HuH-7 (cell line): ENCODE data around the gene SOWAHB.
"Not testable (repeated sequence)": the region's sequence is repeated elsewhere in the genome, so short reads cannot be mapped to it uniquely, and the experiment has no call there.

Experiments
- DNase-seq: peaks from one replicate; pipeline ENCODE4 v3.0.0; 2011; ENCODE audit warnings: low spot score

Gene SOWAHB

DNA sequence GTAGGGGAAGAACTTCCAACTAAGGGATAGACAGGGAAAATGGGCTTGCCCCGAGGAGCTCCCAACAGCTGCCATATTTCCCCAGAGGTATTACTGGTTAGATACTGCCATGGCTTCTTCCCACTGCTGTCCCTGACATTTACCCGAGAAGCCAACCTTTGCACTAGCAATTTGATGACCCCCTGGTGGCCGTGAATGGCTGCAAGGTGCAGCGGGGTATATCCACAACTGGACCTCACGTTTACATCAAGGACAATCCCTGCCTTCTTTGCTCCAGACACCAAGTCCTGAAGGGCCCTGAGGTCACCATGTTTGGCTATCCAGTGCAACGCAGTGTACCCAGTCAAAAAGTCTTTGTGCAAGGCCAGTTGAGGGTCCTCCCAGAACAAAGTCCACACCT, 2.3 kb downstream of the SOWAHB start:
- DNase-seq: peak; percentile 37

DNA sequence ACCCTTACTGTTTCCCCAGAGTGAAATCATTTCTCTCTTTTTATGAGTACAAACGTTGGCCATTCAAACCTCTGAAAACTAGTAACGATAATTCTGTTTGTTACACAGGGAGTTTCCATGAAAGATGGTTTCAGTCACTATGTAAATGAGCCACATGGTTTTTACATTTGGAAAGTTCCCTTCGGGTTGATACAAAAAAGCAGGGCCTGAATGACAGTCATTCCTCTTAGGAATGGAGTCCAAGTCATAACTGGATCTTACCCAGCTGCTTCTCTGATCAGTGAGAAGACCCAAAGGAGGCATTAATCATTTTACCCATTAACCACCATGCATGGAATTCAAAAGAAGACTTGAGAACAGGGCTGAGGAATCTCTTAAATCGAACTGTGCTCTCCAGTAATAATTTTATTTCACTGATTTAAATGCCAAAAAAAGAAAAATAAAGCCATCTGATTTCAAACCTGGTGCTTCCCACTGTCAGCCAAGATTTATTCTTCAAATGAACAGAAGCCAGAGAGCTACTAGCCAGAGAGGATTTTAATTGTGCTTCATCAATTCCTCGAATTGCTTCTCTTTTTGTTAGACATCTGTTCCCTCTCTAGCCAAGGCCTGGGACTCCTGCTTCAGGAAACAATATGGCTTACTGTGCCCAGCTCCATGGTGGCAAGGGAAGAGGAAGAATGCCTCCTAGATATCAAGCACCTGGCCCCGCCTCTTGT, 3.2 kb downstream of the SOWAHB start:
- no peak for DNase-seq

DNA sequence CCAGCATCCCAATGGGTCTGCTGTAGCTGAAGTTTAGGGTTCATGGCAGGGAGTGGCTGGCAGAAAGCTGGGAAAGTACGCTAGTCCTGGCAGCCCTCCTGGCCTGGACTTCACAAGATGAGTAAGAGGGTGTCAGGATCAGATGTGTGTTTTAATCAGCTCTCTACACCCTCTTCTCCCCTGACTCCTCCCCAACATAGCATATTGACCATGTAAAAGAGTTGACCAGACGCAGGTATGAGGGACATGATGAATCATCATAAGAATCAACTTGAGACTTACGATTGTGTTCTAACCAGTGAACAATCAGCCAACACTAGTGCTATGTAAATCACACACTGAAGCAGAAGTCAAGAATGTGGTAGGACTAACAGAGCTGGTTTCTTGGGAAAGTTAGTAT, 5.3 kb downstream of the SOWAHB start:
- no peak for DNase-seq

DNA sequence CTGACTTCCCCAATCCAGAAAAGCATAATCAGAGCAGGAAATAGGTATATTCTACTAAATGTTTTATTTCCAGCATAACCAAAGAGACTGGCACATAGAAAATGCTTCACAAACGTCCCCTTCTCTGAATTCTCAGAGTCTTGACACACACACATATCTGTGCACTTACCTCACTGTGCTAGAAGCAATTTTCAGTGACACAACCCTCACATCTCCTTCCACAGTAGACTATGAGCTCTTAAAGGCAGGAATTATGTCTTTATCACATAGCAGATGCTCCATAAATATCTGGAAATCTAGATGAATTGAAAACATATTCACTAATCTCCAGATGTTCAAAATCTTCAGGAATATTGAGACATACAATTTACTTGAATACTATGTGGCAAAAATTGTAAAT, 5.9 kb downstream of the SOWAHB start:
- no peak for DNase-seq

DNA sequence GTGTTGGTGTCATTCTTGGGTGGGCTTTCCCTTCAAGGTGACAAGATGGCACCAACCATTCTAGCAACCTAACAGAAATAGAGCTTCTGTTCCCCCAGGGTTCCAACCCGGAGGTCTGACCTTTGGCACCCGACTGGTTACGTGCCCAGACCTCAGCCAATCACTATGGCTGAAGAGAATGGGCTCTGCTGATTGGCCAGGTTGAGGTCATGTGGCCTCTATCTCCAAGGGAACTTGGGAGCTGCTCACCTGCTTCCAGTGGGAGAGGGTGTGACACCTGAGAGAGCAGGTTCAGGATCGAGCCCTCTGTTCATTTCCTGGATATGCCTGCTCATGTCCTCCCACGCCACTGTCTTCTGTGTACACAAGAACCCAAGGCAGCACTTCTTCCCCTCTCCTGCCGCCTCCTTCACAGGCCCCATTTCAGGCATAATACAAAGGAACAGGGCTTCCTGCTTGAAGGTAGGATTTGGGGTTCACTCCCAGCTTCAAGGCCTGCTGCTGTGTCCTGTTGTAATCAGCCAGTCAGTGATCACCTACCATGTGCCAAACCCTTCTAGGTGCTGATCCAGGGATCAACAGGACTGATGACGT, 11.0 kb downstream of the SOWAHB start:
- DNase-seq: no peak

DNA sequence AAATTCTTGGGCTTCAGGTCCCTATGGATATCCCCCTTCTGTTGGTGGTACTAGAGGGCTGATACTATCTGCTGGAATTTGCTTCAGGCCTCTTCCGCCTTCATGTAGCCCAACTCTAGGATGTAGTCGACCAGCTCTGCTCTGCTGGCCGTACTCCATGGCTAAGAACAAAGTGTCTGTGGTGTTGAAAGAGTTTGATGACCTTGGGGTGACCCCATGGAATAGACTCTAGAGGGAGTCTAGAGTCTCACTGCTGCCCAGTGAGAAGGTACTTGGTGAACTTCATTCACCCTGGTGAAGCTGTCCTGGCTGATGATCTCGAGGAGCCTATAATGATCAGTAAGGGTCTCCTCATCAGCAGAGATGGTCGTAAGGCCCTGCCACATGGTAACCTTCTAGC, 11.7 kb downstream of the SOWAHB start:
- DNase-seq: no peak

DNA sequence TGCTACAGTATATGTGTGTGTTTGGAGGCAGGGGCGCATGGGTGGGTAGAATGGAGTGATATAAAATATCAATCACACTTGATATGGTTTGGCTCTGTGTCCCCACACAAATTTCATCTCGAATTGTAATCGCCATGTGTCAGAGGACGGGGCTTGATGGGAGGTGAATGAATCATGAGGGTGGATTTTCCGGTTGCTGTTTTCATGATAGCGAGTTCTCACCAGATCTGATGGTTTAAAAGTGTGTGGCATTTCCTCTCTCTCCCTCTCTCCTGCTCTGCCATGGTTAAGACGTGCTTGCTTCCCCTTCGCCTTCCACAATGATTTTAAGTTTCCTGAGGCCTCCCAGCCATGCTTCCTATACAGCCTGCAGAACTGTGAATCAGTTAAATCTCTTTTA, 14.8 kb downstream of the SOWAHB start:
- no peak for DNase-seq

DNA sequence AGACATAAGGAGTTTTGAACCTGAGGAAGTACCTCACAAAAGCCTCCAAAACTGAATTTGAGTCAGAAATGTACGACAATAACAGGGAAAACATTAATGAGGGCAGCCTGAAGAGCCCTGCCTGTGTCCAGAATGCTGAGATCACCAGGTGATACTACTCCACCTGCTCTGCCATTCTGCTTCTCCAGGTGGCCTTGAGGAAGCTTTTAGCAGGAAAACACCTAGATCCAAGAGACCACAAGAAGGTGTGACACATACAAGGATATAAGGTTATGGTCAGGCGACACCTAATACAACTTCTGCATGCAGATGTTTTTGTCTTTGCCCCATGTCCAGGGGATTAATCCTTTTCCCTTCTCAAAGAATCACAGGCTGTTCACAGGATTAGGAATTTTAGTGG, 15.3 kb downstream of the SOWAHB start:
- DNase-seq: no peak

DNA sequence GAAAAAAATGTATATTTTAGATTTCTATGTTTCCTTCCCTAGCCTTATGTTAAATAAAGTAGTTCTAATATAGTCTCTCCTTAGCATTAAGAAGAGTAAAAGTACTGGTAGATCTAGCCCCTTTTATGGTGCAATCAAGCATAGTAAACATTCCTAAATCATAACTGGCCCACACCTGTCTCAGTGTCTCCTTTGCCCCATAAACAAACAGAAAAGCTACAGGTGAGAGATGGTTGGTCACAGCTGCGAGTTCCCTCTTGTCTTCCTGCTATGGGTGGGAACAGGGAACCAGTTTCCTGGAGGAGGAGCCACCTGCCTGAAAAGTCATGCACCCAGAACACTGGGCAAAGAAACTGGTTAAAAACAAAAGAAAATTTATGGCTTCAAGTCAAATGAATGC, 16.6 kb downstream of the SOWAHB start:
- DNase-seq: no peak

DNA sequence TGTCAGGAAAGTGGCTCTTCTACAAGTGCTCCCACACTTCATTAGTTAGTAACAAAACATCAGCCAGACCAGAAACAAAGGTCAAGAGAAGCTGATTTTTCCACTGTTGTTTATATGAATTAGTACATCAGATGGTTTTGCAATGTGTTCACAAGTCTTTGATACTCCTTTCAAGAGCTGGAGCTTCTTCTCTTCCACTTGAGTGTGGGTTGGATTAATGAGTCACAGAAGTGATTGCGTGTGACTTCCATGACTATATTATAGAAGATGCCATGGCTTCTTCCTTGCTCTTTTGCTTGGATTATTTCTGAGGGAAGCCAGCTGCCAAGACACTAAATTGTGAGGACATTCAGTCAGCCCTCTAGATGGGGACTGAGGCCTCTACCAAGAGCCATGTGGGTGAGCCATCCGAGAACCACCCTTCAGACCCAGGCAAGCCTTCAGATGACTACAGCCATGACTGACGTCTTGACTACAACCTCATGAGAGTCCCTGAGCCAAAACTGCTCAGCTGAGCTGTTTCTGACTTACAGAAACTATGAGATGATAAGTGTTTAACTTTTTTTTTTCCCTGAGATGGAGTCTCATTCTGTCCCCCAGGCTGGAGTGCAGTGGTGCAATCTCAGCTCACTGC, 18.1 kb downstream of the SOWAHB start:
- DNase-seq: no peak

DNA sequence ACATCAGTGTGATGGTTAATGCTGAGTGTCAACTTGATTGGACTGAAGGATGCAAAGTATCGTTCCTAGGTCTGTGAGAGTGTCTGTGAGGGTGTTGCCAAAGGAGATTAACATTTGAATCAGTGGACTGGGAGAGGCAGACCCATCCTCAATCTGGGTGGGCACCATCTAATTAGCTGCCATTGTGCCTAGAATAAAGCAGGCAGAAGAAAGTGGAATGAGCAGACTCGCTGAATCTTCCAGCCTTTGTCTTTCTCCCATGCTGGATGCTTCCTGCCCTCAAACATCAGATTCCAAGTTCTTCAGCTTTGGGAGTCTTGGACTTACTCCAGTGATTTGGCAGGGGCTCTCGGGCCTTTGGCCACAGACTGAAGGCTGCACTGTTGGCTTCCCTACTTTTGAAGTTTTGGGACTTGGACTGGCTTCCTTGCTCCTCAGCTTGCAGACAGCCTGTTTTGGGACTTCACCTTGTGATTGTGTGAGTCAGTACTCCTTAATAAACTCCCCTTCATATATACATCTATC, 19.2 kb downstream of the SOWAHB start:
- not testable (repeated sequence) for DNase-seq

DNA sequence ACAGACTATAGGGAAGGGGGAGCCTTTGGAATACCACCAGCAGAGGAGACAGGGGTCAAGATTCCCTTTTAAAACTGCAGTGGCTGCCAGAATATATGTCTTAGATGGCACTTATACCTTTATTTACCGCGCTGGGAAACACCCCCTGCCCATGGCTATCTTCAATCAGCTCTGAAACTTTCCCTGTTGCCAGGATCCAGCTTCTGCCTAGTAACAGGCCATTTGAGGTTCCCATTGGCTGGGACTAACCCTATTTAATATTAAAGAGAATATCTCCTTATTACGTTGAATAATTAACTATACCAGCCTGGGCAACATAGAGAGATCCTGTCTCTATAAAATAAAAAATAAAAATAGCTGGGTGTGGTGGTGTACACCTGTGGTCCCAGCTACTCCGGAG, 23.8 kb downstream of the SOWAHB start:
- DNase-seq: no peak

DNA sequence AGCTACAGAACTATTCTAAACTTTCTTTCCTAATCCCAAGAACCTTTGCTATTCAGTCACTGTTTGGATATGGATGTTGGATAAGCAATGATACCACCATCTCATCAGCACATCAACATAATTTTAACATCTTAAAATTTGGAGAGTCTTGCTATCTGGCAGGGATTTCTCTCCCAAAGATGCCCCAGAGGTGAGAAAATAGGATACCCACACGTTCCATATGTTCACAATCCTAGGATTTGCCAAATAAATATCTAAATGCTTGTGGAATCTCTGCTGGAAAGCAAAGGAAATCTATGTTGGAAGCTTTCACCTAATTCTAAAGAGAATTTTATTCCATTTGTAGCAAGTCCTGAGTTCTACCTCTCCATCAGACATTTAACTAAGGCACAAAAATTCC, 24.4 kb downstream of the SOWAHB start:
- no peak for DNase-seq

DNA sequence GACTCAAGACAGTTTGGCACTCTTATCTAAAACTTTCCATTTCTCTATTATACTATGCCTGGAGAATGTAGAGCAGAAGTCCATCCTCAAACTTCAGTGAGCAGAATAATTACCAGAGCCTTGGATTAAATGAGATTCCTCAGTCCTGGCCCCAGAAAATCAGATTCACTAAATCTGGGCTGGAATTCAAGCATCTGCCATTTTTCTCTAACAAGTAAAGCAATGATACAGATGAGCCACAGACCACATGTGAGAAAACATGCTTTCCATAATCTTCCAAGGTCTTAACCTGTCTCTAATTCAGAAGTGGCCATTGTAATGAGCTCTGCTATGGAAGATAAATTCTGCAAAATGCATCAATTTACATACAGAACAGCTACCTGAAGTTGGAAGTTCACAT, 25.4 kb downstream of the SOWAHB start:
- DNase-seq: no peak

DNA sequence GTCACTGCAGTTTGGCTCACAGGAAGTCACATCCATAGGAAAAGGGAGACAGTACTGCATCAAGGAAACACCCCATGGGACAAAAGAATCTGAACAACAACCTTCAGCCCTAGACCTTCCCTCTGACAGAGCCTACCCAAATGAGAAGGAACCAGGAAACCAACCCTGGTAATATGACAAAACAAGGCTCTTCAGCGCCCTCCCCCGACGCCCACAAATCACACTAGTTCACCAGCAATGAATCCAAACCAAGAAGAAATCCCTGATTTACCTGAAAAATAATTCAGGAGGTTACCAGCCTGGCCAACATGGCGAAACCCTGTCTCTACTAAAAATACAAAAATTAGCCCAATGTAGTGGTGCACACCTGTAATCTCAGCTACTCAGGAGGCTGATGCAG, 29.2 kb downstream of the SOWAHB start:
- not testable (repeated sequence) for DNase-seq

DNA sequence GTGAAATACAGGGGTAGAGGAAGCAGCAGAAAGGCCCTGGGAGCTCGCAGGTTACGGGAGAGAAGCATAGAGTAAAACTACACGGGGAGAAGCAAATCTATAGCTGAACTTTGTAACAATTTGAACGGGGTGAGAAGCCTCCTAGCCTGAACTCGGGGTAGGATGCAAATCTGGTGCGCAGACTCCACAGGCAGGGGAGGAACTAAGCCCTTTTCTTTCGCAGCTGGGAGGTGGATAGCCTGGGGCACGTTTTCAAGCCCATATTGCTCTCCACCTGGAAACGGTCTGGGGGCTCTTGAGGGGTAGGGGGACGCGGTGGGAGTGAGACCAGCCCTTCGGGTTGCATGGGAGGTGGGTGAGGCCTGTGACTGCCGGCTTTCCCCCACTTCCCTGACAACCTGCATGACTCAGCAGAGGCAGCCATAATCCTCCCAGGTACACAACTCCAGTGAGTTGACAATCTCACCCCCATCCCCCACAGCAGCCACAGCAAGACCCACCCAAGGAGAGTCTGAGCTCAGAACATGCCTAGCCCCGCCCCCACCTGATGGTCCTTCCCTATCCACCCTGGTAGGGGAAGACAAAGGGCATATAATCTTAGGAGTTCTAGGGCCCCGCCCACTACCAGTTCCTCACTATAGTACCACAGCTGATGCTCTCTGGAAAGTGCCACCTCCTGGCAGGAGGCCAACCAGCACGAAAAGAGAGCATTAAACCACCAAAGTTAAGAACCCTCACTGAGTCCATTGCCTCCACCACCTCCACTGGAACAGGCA, 29.9 kb downstream of the SOWAHB start:
- no peak for DNase-seq

DNA sequence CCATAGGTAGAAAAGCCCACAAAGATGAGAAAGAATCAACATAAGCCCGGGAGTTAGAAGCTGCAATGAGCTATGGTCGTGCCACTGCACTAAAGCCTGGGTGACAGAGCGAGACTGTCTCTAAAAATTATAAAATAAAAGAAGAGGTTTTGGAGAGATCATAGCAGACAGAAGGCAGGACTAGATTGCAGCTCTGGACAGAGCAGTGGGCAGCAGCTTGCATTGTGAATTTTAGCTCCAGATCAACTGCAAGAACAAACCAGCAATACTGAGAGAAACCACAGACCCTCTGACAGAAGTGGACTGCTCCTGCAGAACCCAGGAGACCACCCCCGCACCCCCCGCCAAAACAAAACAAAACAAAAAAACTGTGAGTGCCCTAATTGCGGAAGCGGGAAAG, 30.6 kb downstream of the SOWAHB start:
- no peak for DNase-seq

DNA sequence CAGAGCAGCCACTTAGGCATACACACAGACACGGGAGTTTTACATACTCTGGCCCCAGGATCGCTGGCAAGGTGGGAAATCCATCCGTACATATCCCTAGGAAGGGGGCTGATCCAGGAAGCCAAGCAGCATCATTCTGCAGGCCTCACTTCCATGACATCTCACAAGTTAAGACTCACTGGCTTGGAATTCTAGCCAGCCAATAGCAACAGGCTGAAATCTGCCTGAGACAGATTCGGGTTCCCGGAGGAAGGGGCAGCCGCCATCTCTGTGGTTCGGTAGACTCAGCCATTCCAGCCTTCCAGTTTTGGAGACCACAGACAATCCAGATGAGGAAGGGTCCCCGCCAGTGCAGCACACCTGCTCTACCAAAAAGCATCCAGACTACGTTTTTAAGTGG, 31.3 kb downstream of the SOWAHB start:
- no peak for DNase-seq

DNA sequence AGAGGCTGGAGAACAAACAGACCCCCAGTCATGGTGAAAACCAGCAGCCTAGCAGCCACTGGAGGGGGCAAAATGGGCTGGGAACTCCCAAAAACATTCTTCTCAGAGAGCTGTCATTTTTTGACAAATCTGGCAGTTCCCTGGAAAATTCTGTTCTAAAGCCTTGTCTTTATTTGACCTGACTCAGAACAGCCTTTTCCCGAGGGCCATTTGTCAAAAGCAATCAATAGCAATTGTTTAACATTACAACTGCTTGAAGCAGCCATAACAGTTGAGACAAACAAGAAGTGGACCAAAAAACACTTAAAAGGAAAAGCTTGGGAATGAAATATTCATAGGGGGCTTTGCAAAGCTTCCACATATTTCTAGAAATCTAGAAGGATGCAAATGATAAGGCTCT, 39.6 kb downstream of the SOWAHB start:
- no peak for DNase-seq

DNA sequence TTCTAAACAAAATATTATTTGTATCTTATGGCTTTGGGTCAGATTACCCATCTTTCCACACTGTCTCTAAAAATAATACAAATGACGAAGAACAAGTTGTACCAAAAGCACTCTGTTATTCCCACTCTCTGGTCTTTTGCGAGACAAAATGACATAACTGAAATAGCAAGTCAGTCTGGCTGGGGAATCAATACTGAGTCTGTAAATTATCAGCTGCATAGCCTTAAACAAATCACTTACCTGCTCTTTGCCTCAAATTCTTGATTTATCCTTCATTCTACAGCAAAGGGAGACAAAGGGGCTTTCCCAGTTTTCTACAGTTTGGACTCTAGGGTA, 40.9 kb downstream of the SOWAHB start:
- DNase-seq: no peak

DNA sequence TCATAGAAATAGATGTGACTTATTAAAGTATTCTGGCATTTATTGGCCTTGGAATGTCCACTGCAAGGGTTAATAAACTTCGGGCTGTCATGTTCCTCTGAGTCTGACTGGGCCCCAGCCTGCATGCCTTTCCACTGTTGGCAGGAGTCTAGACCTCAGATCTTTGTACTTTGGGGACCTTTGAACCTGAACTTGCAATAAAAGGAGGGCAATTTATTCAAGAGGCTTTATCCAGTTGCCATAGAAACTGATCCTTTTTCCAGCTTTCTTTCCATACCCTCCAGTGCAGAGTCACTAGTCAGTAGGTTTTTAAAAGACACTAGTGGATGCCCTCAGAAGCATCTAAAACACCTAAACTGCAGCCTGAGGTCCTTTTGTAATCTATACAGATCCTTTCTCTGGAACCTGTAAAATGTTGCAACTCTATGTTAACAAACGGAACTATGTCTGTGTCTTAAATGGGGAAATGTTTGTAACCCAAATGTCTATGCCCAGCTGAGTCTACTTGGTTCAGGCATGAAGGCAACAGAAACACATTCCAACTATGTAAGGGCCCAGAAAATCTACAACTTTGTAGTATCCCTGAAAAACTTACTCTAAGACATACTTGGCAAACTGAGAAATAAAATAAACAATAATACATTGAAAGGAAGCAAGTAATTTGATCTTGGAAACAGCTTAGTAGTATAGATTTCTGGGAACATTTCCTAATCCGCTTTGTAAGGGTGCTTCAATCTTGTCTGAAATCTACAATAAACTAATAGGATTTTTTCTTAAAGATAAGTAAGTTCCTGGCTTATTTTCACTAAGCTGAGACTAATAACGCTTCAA, 41.5 kb downstream of the SOWAHB start:
- peak; percentile 49 for DNase-seq

DNA sequence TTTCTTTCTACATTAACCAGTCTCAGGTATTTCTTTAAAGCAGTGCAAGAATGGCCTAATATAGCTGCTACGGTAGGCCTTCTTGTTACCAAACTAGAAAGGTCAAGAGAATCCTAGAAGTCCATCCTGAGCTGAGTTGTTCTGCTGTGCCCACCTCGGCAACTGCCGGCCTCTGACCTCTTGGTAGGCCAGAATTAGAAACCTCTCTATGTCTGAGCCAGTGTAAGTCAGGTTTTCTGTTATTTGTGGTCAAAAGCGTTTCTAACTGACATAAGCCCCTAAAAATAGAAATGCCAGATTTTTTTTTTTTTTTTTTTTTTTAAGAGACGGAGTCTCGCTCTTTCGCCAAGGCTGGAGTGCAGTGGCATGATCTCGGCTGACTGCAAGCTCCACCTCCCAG, 43.1 kb downstream of the SOWAHB start:
- no peak for DNase-seq
